Endothelial cell of umbilical vein (primary cell): Measurements from ENCODE around the gene PRR7. TPM values are rescaled to one million over a fixed set of nuclear protein-coding genes. Genes with fewer than 3 reads are reported as not detected.
A peak's percentile ranks its signal among the peaks of the same experiment; 100 is the strongest.

Source experiments
- BruUV-seq: library from RNA; stranded (reverse); fragments of 400-500 nt; replicated peaks from 2 replicates; lab custom pipeline; 2021; lab: Mats Ljungman, UMichigan
- CTCF ChIA-PET: fragments of 300-600, 350-600 bp; sonication (Branson Sonifier 250); formaldehyde crosslinking; loops from one replicate; lab custom pipeline; 2021; ENCODE audit warnings: antibody characterized with exemption, inconsistent platforms; lab: Charles Lee
- POLR2A ChIA-PET: fragments of 300-600, 350-600 bp; sonication (Branson Sonifier 250); formaldehyde crosslinking; loops from one replicate; lab custom pipeline; 2021; ENCODE audit warnings: antibody characterized with exemption, inconsistent platforms; lab: Charles Lee
- DNase-seq: peaks from one replicate; pipeline ENCODE4 v3.0.0-alpha.2; 2011; ENCODE audit warnings: low read depth, low spot score
- FAIRE-seq: peaks from 2 replicates; lab custom pipeline; 2011; peaks lifted over from hg19 to GRCh38; lab: Jason Lieb, UNC
- H2AFZ ChIP-seq: 2 replicates; pipeline ENCODE4 v1.6.0; 2012; ENCODE audit warnings: low read depth, low read length, control low read depth, inconsistent platforms
- H3K27ac ChIP-seq: 2 replicates; pipeline ENCODE4 v1.5.1; 2011; ENCODE audit warnings: low read depth, mild to moderate bottlenecking, control low read depth, low read length, moderate library complexity; ENCODE audit not compliant: insufficient read depth
- H3K27me3 ChIP-seq, 2 experiments: 2 replicates each; pipeline versions ENCODE4 v1.6.0 to v1.6.1; 2011; ENCODE audit warnings: low read length in 2 of 2, mixed read lengths in 1 of 2; ENCODE audit not compliant: control insufficient read depth in 2 of 2, insufficient read depth in 2 of 2
- H3K36me3 ChIP-seq, 2 experiments: 2 replicates in 1 of 2; 3 replicates in 1 of 2; pipeline ENCODE4 v1.5.1; 2011; ENCODE audit warnings: low read length in 2 of 2, mild to moderate bottlenecking in 1 of 2, moderate library complexity in 1 of 2; ENCODE audit not compliant: control insufficient read depth in 2 of 2, insufficient read depth in 2 of 2; ENCODE audit errors: extremely low read depth in 1 of 2
- H3K4me1 ChIP-seq: 3 replicates; pipeline ENCODE4 v1.5.1; 2011; ENCODE audit warnings: mild to moderate bottlenecking, low read length; ENCODE audit not compliant: control insufficient read depth, insufficient read depth; ENCODE audit errors: extremely low read depth
- H3K4me2 ChIP-seq: 2 replicates; pipeline ENCODE4 v1.6.1; 2011; ENCODE audit warnings: low read length, control low read depth, mixed read lengths; ENCODE audit not compliant: insufficient read depth
- H3K4me3 ChIP-seq, 3 experiments: fragments of 200-600 bp in 1 of 3; sonication (generic), shearing (Covaris generic) in 1 of 3; replicated peaks in 1 of 3; 2 replicates each; pipeline ENCODE4 v1.5.1; 2011 to 2016; ENCODE audit warnings: control low read depth in 3 of 3, low read length in 3 of 3, mild to moderate bottlenecking in 2 of 3, inconsistent platforms in 1 of 3, low read depth in 1 of 3, moderate library complexity in 1 of 3; ENCODE audit not compliant: insufficient read depth in 1 of 3
- H3K79me2 ChIP-seq: 2 replicates; pipeline ENCODE4 v1.6.0; 2012; ENCODE audit warnings: low read length, inconsistent platforms; ENCODE audit not compliant: control insufficient read depth, insufficient read depth
- H3K9ac ChIP-seq: replicated peaks from 2 replicates; pipeline ENCODE3; 2011; ENCODE audit warnings: low read length, control low read depth; ENCODE audit not compliant: insufficient read depth; ENCODE audit errors: extremely low read depth
- H3K9me1 ChIP-seq: replicated peaks from 3 replicates; pipeline ENCODE4 v1.6.0; 2011; ENCODE audit warnings: mild to moderate bottlenecking, low read length; ENCODE audit not compliant: control insufficient read depth, insufficient read depth; ENCODE audit errors: extremely low read depth
- H3K9me3 ChIP-seq: replicated peaks from 2 replicates; pipeline ENCODE4 v1.5.1; 2012; ENCODE audit warnings: low read length, inconsistent platforms; ENCODE audit not compliant: control insufficient read depth, insufficient read depth
- H4K20me1 ChIP-seq: replicated peaks from 2 replicates; pipeline ENCODE3; 2011; ENCODE audit warnings: mild to moderate bottlenecking, low read length; ENCODE audit not compliant: control insufficient read depth, insufficient read depth; ENCODE audit errors: extremely low read depth
- EZH2 ChIP-seq: IDR thresholded peaks from 2 replicates; pipeline ENCODE4 v1.6.1; 2012; ENCODE audit warnings: borderline replicate concordance, low read depth, mild to moderate bottlenecking, moderate library complexity, low read length, inconsistent platforms; ENCODE audit not compliant: severe bottlenecking
- FOS ChIP-seq: IDR thresholded peaks from 2 replicates; pipeline ENCODE4 v1.6.1; 2011; ENCODE audit warnings: mild to moderate bottlenecking, low read length, moderate library complexity, borderline replicate concordance; ENCODE audit not compliant: insufficient read depth
- GATA2 ChIP-seq: IDR thresholded peaks from 2 replicates; pipeline ENCODE4 v1.7.0; 2011; ENCODE audit warnings: low read depth, mild to moderate bottlenecking, moderate library complexity, mixed read lengths, low read length; ENCODE audit not compliant: insufficient read length, insufficient read depth
- JUN ChIP-seq: IDR thresholded peaks from 2 replicates; pipeline ENCODE4 v1.6.1; 2011; ENCODE audit warnings: borderline replicate concordance, low read depth; ENCODE audit not compliant: insufficient read length, insufficient read depth
- MYC ChIP-seq: IDR thresholded peaks from one replicate; pipeline ENCODE4 v1.6.1; 2011; ENCODE audit warnings: mild to moderate bottlenecking, low read depth, low read length
- POLR2A ChIP-seq: IDR thresholded peaks from 2 replicates; pipeline ENCODE4 v1.6.1; 2012; ENCODE audit warnings: low read depth, mild to moderate bottlenecking, control low read depth, low read length
- POLR2AphosphoS5 ChIP-seq: IDR thresholded peaks from 2 replicates; pipeline ENCODE4 v1.6.1; 2012; ENCODE audit warnings: low read depth, mild to moderate bottlenecking, control low read depth, low read length, moderate library complexity; ENCODE audit not compliant: insufficient read depth
- dilution Hi-C: fragments of 300-500 bp; cut with MboI; formaldehyde crosslinking; loops from one replicate; pipeline ENCODE4 v1.15.0; 2019; ENCODE audit warnings: low sequenced_read_pairs; ENCODE audit not compliant: extremely low pct_ligation_motif_present
- intact Hi-C: fragments of 100-400 bp; cut with micrococcal nuclease; formaldehyde crosslinking; loops from one replicate; pipeline ENCODE4 v1.10.0; 2022
- polyA plus RNA-seq, 4 experiments: library from polyadenylated mRNA; depleted of rRNA in 3 of 4; stranded (reverse) in 3 of 4; unstranded in 1 of 4; fragments of >200 nt; gene quantifications; 2 replicates each; pipeline versions ENCODE4 v1.2.1 to v1.2.3, GENCODE V29; 2011 to 2012; ENCODE audit warnings: missing spikeins in 1 of 4
- total RNA-seq: library from RNA; stranded (reverse); gene quantifications from 2 replicates; pipeline ENCODE4 v1.2.3, GENCODE V29; 2021
- TF ChIP-seq, protein P1 (sequence below), 2 donors: IDR thresholded peaks; 1 replicate in 1 of 2; 2 replicates in 1 of 2; pipeline ENCODE4 v1.5.1; 2011; ENCODE audit warnings: low read length in 2 of 2, mild to moderate bottlenecking in 2 of 2, moderate library complexity in 2 of 2, control low read depth in 1 of 2, inconsistent platforms in 1 of 2, low read depth in 1 of 2; ENCODE audit not compliant: insufficient read depth in 1 of 2; ENCODE audit errors: extremely low read depth in 1 of 2

The PRR7 gene
- total and polyA plus RNA-seq, 2 donors (not counting 3 experiments of a cell fraction or from before 2014, with no cell fraction given): 6.5 to 6.6 TPM

- Histone ChIP-seq H3K36me3 (peaks cover 6 to 37% of the 10 kb centered on the region in 2 experiments), H3K27me3 (no peaks in the 10 kb centered on the region), H3K4me3 (no peak overlapping the region), H4K20me1 (no peaks in the 10 kb centered on the region), H3K79me2 (no peaks in the 10 kb centered on the region), H2AFZ (no peak overlapping the region), H3K9me1 (no peaks in the 10 kb centered on the region), H3K9ac (no peak overlapping the region), H3K4me1 (no peaks in the 10 kb centered on the region), H3K27ac (no peak overlapping the region), H3K4me2 (no peak overlapping the region), H3K9me3 (no peaks in the 10 kb centered on the region)
- dilution Hi-C loops (no loop called here), intact Hi-C loops (no loop called here)
- no peak for FAIRE-seq
- no TSS peak for BruUV-seq
- DNase-seq: no peak
- POLR2A ChIA-PET: no interaction called here
- peak; percentile 54 for TF ChIP-seq POLR2A
- TF ChIP-seq, protein P1, sequence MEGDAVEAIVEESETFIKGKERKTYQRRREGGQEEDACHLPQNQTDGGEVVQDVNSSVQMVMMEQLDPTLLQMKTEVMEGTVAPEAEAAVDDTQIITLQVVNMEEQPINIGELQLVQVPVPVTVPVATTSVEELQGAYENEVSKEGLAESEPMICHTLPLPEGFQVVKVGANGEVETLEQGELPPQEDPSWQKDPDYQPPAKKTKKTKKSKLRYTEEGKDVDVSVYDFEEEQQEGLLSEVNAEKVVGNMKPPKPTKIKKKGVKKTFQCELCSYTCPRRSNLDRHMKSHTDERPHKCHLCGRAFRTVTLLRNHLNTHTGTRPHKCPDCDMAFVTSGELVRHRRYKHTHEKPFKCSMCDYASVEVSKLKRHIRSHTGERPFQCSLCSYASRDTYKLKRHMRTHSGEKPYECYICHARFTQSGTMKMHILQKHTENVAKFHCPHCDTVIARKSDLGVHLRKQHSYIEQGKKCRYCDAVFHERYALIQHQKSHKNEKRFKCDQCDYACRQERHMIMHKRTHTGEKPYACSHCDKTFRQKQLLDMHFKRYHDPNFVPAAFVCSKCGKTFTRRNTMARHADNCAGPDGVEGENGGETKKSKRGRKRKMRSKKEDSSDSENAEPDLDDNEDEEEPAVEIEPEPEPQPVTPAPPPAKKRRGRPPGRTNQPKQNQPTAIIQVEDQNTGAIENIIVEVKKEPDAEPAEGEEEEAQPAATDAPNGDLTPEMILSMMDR (IDR thresholded peaks at IDR 0.05; ENCODE audit: extremely low read depth in 1 of 2, insufficient read depth in 1 of 2, low read depth in 1 of 2, low read length in 2 of 2): no peak
- TF ChIP-seq MYC: no peak
- no peak for TF ChIP-seq JUN
- TF ChIP-seq FOS: no peak
- TF ChIP-seq POLR2AphosphoS5: peak; percentile 72
- TF ChIP-seq GATA2: no peak
- no peak for TF ChIP-seq EZH2
- CTCF ChIA-PET: no interaction called here
These were observed 35.8 kb downstream of the PRR7 start for GRCh38 chr5:177482359-177482795.
